H1 (cell line): ENCODE data around the gene HSD17B8. TPM values are rescaled to one million over a fixed set of nuclear protein-coding genes. Genes with fewer than 3 reads are reported as not detected.

ENCODE experiments used
- CTCF ChIA-PET: fragments of 300-600 bp; sonication (Branson Sonifier 250); formaldehyde crosslinking; loops from one replicate; lab custom pipeline; 2021; ENCODE audit not compliant: partially characterized antibody; lab: Charles Lee
- POLR2A ChIA-PET: fragments of 300-600 bp; sonication (Branson Sonifier 250); formaldehyde crosslinking; loops from one replicate; lab custom pipeline; 2021; ENCODE audit warnings: inconsistent platforms; ENCODE audit not compliant: partially characterized antibody; lab: Charles Lee
- DNase-seq, 2 experiments: peaks; one replicate each; pipeline versions ENCODE4 v3.0.0 to v3.0.0-alpha.2; 2010 to 2022; ENCODE audit warnings: low spot score in 2 of 2, low read depth in 1 of 2, mixed read lengths in 1 of 2
- FAIRE-seq: peaks from 2 replicates; lab custom pipeline; 2011; peaks lifted over from hg19 to GRCh38; lab: Jason Lieb, UNC
- H2AFZ ChIP-seq: 2 replicates; pipeline ENCODE4 v1.8.1; 2012; ENCODE audit warnings: low read length, inconsistent platforms
- H2AK5ac ChIP-seq: 2 replicates; pipeline ENCODE4 v1.6.1; 2013; ENCODE audit warnings: low read depth, low read length
- H2BK120ac ChIP-seq: replicated peaks from 2 replicates; pipeline ENCODE3; 2013; ENCODE audit warnings: low read depth, low read length, inconsistent platforms
- H2BK12ac ChIP-seq: 2 replicates; pipeline ENCODE4 v1.6.1; 2013; ENCODE audit warnings: low read depth, low read length
- H2BK15ac ChIP-seq: 2 replicates; pipeline ENCODE4 v1.6.1; 2013; ENCODE audit warnings: low read length
- H2BK20ac ChIP-seq: 2 replicates; pipeline ENCODE4 v1.6.1; 2013; ENCODE audit warnings: low read length
- H2BK5ac ChIP-seq: 2 replicates; pipeline ENCODE4 v1.6.1; 2013; ENCODE audit warnings: low read depth, low read length
- H3K14ac ChIP-seq: 2 replicates; pipeline ENCODE4 v1.6.1; 2013; ENCODE audit warnings: inconsistent platforms; ENCODE audit not compliant: insufficient read length
- H3K18ac ChIP-seq: 2 replicates; pipeline ENCODE4 v1.6.1; 2013; ENCODE audit warnings: low read length; ENCODE audit errors: extremely low read depth
- H3K23ac ChIP-seq: 2 replicates; pipeline ENCODE4 v1.6.1; 2013; ENCODE audit warnings: inconsistent platforms; ENCODE audit not compliant: insufficient read length
- H3K23me2 ChIP-seq: 2 replicates; pipeline ENCODE4 v1.6.1; 2013; ENCODE audit warnings: low read depth, low read length
- H3K27ac ChIP-seq: 2 replicates; pipeline ENCODE4 v1.6.1; 2011; ENCODE audit warnings: low read depth, low read length, inconsistent platforms
- H3K27me3 ChIP-seq, 4 experiments: replicated peaks in 1 of 4; 1 replicate in 1 of 4; 2 replicates in 3 of 4; pipeline versions ENCODE4 v1.6.1 to v1.8.1; 2011 to 2013; ENCODE audit warnings: low read length in 3 of 4, mild to moderate bottlenecking in 3 of 4, inconsistent platforms in 2 of 4, mixed read lengths in 2 of 4, moderate library complexity in 1 of 4; ENCODE audit not compliant: control insufficient read depth in 3 of 4, insufficient read depth in 3 of 4; ENCODE audit errors: extremely low read depth in 1 of 4
- H3K36me3 ChIP-seq, 4 experiments: 2 replicates each; pipeline versions ENCODE4 v1.6.1 to v1.8.1; 2011 to 2013; ENCODE audit warnings: mild to moderate bottlenecking in 4 of 4, low read length in 3 of 4, moderate library complexity in 2 of 4, control low read depth in 1 of 4, inconsistent platforms in 1 of 4; ENCODE audit not compliant: insufficient read depth in 4 of 4, control insufficient read depth in 2 of 4
- H3K4ac ChIP-seq: replicated peaks from 2 replicates; pipeline ENCODE3; 2013; ENCODE audit warnings: low read length, low read depth, mixed read lengths, inconsistent platforms; ENCODE audit not compliant: insufficient read length
- H3K4me1 ChIP-seq, 4 experiments: replicated peaks in 1 of 4; 1 replicate in 1 of 4; 2 replicates in 3 of 4; pipeline versions ENCODE4 v1.6.1 to v1.8.1; 2011 to 2013; ENCODE audit warnings: low read length in 3 of 4, inconsistent platforms in 2 of 4, mixed read lengths in 1 of 4; ENCODE audit not compliant: insufficient read depth in 4 of 4, control insufficient read depth in 3 of 4
- H3K4me2 ChIP-seq, 2 experiments: 2 replicates each; pipeline versions ENCODE4 v1.6.1 to v1.8.1; 2011 to 2013; ENCODE audit warnings: low read depth in 2 of 2, low read length in 2 of 2, control low read depth in 1 of 2, inconsistent platforms in 1 of 2, mild to moderate bottlenecking in 1 of 2; ENCODE audit not compliant: insufficient read depth in 1 of 2
- H3K4me3 ChIP-seq, 4 experiments: fragments of 200-600, 300-600 bp in 1 of 4; sonication (generic), shearing (Covaris generic), sonication (Bioruptor Twin) in 1 of 4; 2 replicates each; pipeline versions ENCODE4 v1.5.1 to v1.8.1; 2011 to 2016; ENCODE audit warnings: low read length in 4 of 4, low read depth in 3 of 4, control low read depth in 2 of 4, inconsistent platforms in 2 of 4, mild to moderate bottlenecking in 2 of 4, mixed read lengths in 1 of 4, moderate library complexity in 1 of 4; ENCODE audit not compliant: insufficient read depth in 2 of 4; ENCODE audit errors: extremely low read depth in 1 of 4
- H3K56ac ChIP-seq: replicated peaks from 2 replicates; pipeline ENCODE3; 2013; ENCODE audit warnings: low read depth, mild to moderate bottlenecking, mixed read lengths, low read length, inconsistent platforms; ENCODE audit not compliant: insufficient read length
- H3K79me1 ChIP-seq: 2 replicates; pipeline ENCODE4 v1.6.1; 2013; ENCODE audit warnings: low read depth, low read length, control low read depth
- H3K79me2 ChIP-seq, 2 experiments: 2 replicates each; pipeline versions ENCODE4 v1.6.1 to v1.8.1; 2012 to 2013; ENCODE audit warnings: low read length in 2 of 2, mild to moderate bottlenecking in 2 of 2, inconsistent platforms in 1 of 2; ENCODE audit not compliant: insufficient read depth in 2 of 2, control insufficient read depth in 1 of 2
- H3K9ac ChIP-seq, 4 experiments: replicated peaks in 1 of 4; 1 replicate in 1 of 4; 2 replicates in 3 of 4; pipeline versions ENCODE4 v1.6.1 to v1.8.1; 2011 to 2013; ENCODE audit warnings: low read depth in 3 of 4, low read length in 3 of 4, control low read depth in 2 of 4, mild to moderate bottlenecking in 2 of 4, moderate library complexity in 2 of 4, inconsistent platforms in 1 of 4; ENCODE audit errors: extremely low read depth in 1 of 4
- H3K9me3 ChIP-seq, 2 experiments: 2 replicates each; pipeline versions ENCODE4 v1.6.1 to v1.8.1; 2012 to 2013; ENCODE audit warnings: mild to moderate bottlenecking in 2 of 2, moderate library complexity in 2 of 2, control low read depth in 1 of 2, inconsistent platforms in 1 of 2, low read depth in 1 of 2, low read length in 1 of 2, mixed read lengths in 1 of 2; ENCODE audit not compliant: insufficient read depth in 2 of 2
- H4K20me1 ChIP-seq, 2 experiments: replicated peaks in 1 of 2; 2 replicates each; pipeline versions ENCODE3 to v1.8.1; 2011 to 2013; ENCODE audit warnings: inconsistent platforms in 2 of 2, low read length in 2 of 2, mild to moderate bottlenecking in 1 of 2; ENCODE audit not compliant: insufficient read depth in 2 of 2, control insufficient read depth in 1 of 2
- H4K5ac ChIP-seq: 2 replicates; pipeline ENCODE4 v1.6.1; 2013; ENCODE audit warnings: low read length, low read depth, mixed read lengths, inconsistent platforms; ENCODE audit not compliant: insufficient read length
- H4K8ac ChIP-seq: 2 replicates; pipeline ENCODE4 v1.8.0; 2013; ENCODE audit warnings: mild to moderate bottlenecking, moderate library complexity, low read length, inconsistent platforms; ENCODE audit not compliant: insufficient read depth; ENCODE audit errors: extremely low read depth
- H4K91ac ChIP-seq: replicated peaks from 2 replicates; pipeline ENCODE3; 2013; ENCODE audit warnings: low read length, mixed read lengths, inconsistent platforms; ENCODE audit not compliant: insufficient read length
- ASH2L ChIP-seq: fragments of 200-600, 300-600 bp; sonication (generic); IDR thresholded peaks from one replicate; pipeline ENCODE4 v1.7.1; 2017; ENCODE audit warnings: low read length
- ATF2 ChIP-seq: IDR thresholded peaks from 2 replicates; pipeline ENCODE4 v1.6.1; 2012; ENCODE audit warnings: low read length, inconsistent platforms
- BCL11A ChIP-seq, 2 experiments: IDR thresholded peaks; one replicate each; pipeline ENCODE4 v1.6.1; 2011; ENCODE audit warnings: low read depth in 2 of 2, low read length in 2 of 2, mild to moderate bottlenecking in 2 of 2
- CTBP2 ChIP-seq: IDR thresholded peaks from 2 replicates; pipeline ENCODE4 v1.7.0; 2011; ENCODE audit warnings: borderline replicate concordance, mild to moderate bottlenecking, moderate library complexity, mixed read lengths, low read length; ENCODE audit not compliant: insufficient read depth, insufficient read length
- JUN ChIP-seq: IDR thresholded peaks from 2 replicates; pipeline ENCODE4 v1.6.1; 2011; ENCODE audit warnings: low read depth, mild to moderate bottlenecking, improper control_type of control experiment, low read length
- POLR2A ChIP-seq, 2 experiments: IDR thresholded peaks; 1 replicate in 1 of 2; 2 replicates in 1 of 2; pipeline ENCODE4 v1.6.1; 2011; ENCODE audit warnings: low read depth in 2 of 2, low read length in 2 of 2, mild to moderate bottlenecking in 2 of 2; ENCODE audit errors: control extremely low read depth in 1 of 2
- RBBP5 ChIP-seq: IDR thresholded peaks from 2 replicates; pipeline ENCODE4 v1.7.1; 2012; ENCODE audit warnings: low read depth, mild to moderate bottlenecking, inconsistent platforms, low read length, moderate library complexity, borderline replicate concordance
- SUZ12 ChIP-seq: fragments of 200-600 bp; sonication (generic); IDR thresholded peaks from 2 replicates; pipeline ENCODE4 v1.6.1; 2012; ENCODE audit warnings: mild to moderate bottlenecking, inconsistent platforms, low read length, moderate library complexity, mixed read lengths
- TBP ChIP-seq: IDR thresholded peaks from 2 replicates; pipeline ENCODE4 v1.6.1; 2011; ENCODE audit warnings: low read depth, low read length, improper control_type of control experiment
- TEAD4 ChIP-seq: IDR thresholded peaks from 2 replicates; pipeline ENCODE4 v1.6.1; 2012; ENCODE audit warnings: low read depth, low read length, inconsistent platforms, mixed read lengths
- WGBS, 2 experiments: shearing (Covaris generic) in 1 of 2; methylation state at CpG; one replicate each; pipeline versions ENCODE4 v1.1.6 to v1.1.7; 2013 to 2015; ENCODE audit warnings: low lambda C conversion rate in 2 of 2, mixed read lengths in 2 of 2, inconsistent platforms in 1 of 2, low coverage in 1 of 2, missing lambda C conversion rate in 1 of 2; ENCODE audit not compliant: insufficient replicate concordance in 2 of 2, insufficient coverage in 1 of 2, insufficient read length in 1 of 2; ENCODE audit errors: extremely low coverage in 1 of 2, missing lambda C conversion rate in 1 of 2; 5-methylcytosine and 5-hydroxymethylcytosine counted together
- polyA plus RNA-seq, 7 experiments: library from polyadenylated mRNA; depleted of rRNA in 3 of 7; stranded (reverse) in 5 of 7; unstranded in 2 of 7; fragments of >200 nt in 5 of 7; fragments of 200-250 nt in 2 of 7; gene quantifications; 1 replicate in 5 of 7; 2 replicates in 1 of 7; 4 replicates in 1 of 7; pipeline versions ENCODE4 v1.2.1 to v1.2.3, GENCODE V29; 2011 to 2013; ENCODE audit warnings: missing spikeins in 2 of 7, mixed read lengths in 2 of 7
- total RNA-seq: library from RNA; stranded (reverse); fragmentation: NEBNext Ultra II Directional; extraction: Animal tissue kit (Norgen Biotek cat#: 25700); gene quantifications from 2 replicates; pipeline ENCODE4 v1.2.1, GENCODE V29; 2021

The HSD17B8 gene
- total and polyA plus RNA-seq, 2 of the 8 experiments (the other 6 are each of a cell fraction or from before 2014, with no cell fraction given), result 3.3 to 17.1 TPM

GRCh38 chr6:33193619-33194018, 10.8 kb upstream of the HSD17B8 start:
- no peaks in the 10 kb centered on the region for H3K79me1 ChIP-seq
- WGBS, 2 experiments, result 20% methylated on average over 6 of the region's 6 CpGs; no CpG with 5 or more reads in 1 of the 2 experiments
- no peak overlapping the region for H3K23ac ChIP-seq
- H3K36me3 ChIP-seq, result peaks cover 0 to 13% (median 6%) of the 10 kb centered on the region in 4 experiments; a peak in 4 of 8 replicates
- POLR2A ChIA-PET, result interaction anchor here (0.7 to 1.4 kb wide), 5 partner anchors 12 to 223 kb away, joined by 3 to 6 read pairs (median 4); partner anchors contain the start of gene HSD17B8
- no peak overlapping the region; a peak in 1 of 7 replicates for H3K9ac ChIP-seq
- H2AFZ ChIP-seq, result no peak overlapping the region
- H4K20me1 ChIP-seq, result peaks cover 0 to 5% of the 10 kb centered on the region in 2 experiments
- CTCF ChIA-PET, result interaction anchor here (0.6 to 3.4 kb wide), 5 partner anchors 21 to 193 kb away, joined by 3 to 14 read pairs (median 9); no protein-coding TSS in a partner anchor
- H3K4ac ChIP-seq, result no peak overlapping the region
- H2BK20ac ChIP-seq, result no peak overlapping the region
- peak overlapping the region; percentile 13 to 79 (median 46); a peak in 4 of 8 replicates for H3K4me3 ChIP-seq
- H3K79me2 ChIP-seq, result no peaks in the 10 kb centered on the region
- DNase-seq (no peak), FAIRE-seq (no peak)
- H3K4me2 ChIP-seq, result peak overlapping the region; percentile 78 to 96
- H2AK5ac ChIP-seq, result no peak overlapping the region
- H4K5ac ChIP-seq, result no peak overlapping the region
- H3K27ac ChIP-seq, result no peak overlapping the region
- H4K91ac ChIP-seq, result no peak overlapping the region
- no peak overlapping the region for H3K56ac ChIP-seq
- H3K14ac ChIP-seq, result no peak overlapping the region
- H3K23me2 ChIP-seq, result peaks cover 11% of the 10 kb centered on the region
- H2BK5ac ChIP-seq, result no peak overlapping the region
- peaks cover 5 to 10% (median 9%) of the 10 kb centered on the region in 4 experiments for H3K4me1 ChIP-seq
- peaks cover 0 to 17% (median 15%) of the 10 kb centered on the region in 4 experiments; a peak in 6 of 7 replicates for H3K27me3 ChIP-seq
- H2BK120ac ChIP-seq, result no peak overlapping the region
- no peak overlapping the region for H4K8ac ChIP-seq
- no peak overlapping the region for H2BK12ac ChIP-seq
- H3K18ac ChIP-seq, result no peak overlapping the region
- H2BK15ac ChIP-seq, result no peak overlapping the region; the same call in 1 of the 2 replicates
- TF ChIP-seq POLR2A (IDR thresholded peaks at IDR 0.05; ENCODE audit: control extremely low read depth in 1 of 2, low read depth in 2 of 2, low read length in 2 of 2) (no peak), SUZ12 (no peak), TEAD4 (no peak), RBBP5 (no peak), JUN (no peak), CTBP2 (no peak), ATF2 (no peak), ASH2L (no peak), BCL11A (IDR thresholded peaks at IDR 0.05; ENCODE audit: low read depth in 2 of 2, low read length in 2 of 2) (no peak), TBP (no peak)
- TF ChIP-seq, all 59 proteins: peak for 0
- H3K9me3 ChIP-seq, result no peaks in the 10 kb centered on the region
